22Rv1 (cell line): ENCODE results near the gene PLCB1.

Source experiments
- ZFX ChIP-seq: fragments of 450-650 bp; IDR thresholded peaks from 2 replicates; pipeline ENCODE4 v1.6.1; 2017; ENCODE audit warnings: antibody characterized with exemption, borderline replicate concordance
- TF ChIP-seq, protein P1 (sequence below): fragments of 450-650 bp; IDR thresholded peaks from 2 replicates; pipeline ENCODE4 v1.5.1; 2017; ENCODE audit warnings: mild to moderate bottlenecking

DNA sequence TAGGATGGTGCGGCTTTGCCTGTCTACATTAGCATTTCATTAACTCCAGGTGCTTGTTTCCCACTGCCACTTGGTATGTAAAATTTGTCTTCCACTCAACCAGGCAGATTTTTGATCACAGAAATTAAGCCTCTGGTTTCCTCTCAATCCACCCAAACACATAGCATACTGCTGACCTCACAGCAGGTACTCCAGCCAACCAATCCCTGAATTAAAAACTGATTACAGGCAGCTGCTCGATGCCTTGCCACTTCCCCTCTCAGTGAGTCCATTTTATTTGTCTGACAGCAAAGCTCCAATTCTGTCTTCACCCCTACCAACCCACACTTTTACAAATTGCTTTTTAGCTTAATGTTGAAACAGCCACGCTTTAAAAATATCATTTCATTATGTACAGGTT is 95.2 kb downstream of the PLCB1 start:
- TF ChIP-seq, protein P1, sequence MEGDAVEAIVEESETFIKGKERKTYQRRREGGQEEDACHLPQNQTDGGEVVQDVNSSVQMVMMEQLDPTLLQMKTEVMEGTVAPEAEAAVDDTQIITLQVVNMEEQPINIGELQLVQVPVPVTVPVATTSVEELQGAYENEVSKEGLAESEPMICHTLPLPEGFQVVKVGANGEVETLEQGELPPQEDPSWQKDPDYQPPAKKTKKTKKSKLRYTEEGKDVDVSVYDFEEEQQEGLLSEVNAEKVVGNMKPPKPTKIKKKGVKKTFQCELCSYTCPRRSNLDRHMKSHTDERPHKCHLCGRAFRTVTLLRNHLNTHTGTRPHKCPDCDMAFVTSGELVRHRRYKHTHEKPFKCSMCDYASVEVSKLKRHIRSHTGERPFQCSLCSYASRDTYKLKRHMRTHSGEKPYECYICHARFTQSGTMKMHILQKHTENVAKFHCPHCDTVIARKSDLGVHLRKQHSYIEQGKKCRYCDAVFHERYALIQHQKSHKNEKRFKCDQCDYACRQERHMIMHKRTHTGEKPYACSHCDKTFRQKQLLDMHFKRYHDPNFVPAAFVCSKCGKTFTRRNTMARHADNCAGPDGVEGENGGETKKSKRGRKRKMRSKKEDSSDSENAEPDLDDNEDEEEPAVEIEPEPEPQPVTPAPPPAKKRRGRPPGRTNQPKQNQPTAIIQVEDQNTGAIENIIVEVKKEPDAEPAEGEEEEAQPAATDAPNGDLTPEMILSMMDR, result no peak
- TF ChIP-seq ZFX, result no peak
